ENCODE results near the gene PSMD5. TPM values are rescaled to one million over a fixed set of nuclear protein-coding genes. Genes with fewer than 3 reads are reported as not detected.

PSMD5 gene
- total and polyA plus RNA-seq, 9 of the 15 experiments (the other 6 are each of a cell fraction or from before 2014, with no cell fraction given) = 46.4 to 148 (median 76.3) TPM

DNA sequence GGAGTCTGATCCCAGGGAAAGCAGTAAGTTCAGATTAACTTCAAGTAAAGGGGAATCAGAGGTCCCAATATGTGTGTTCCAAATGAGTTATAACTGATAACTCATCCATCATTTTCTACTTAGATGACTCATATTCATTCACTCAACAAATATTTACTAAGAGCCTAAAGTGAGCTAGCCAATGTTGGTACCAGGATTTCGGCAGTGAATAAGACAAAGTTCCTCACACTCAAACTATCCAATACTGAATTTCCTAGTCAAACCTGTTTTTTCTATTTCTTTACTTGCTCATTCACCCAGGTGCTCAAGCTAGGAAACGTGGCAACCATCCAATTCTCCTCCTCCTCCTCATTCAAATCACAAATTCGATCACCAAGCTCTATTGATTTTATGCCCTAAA, 75.3 kb downstream of the PSMD5 start:
- no peak for ATAC-seq
- DNase-seq (ENCODE audit: extremely low read depth in 1 of 4, low spot score in 3 of 4) = no peak
- no TSS peak for BruUV-seq (replicated peaks)
- Histone ChIP-seq H2AFZ (ENCODE audit: low read depth, low read length) (no peak overlapping the region), H3K79me2 (ENCODE audit: control insufficient read depth, insufficient read depth, low read length) (peaks cover 13% of the 10 kb centered on the region; the same call in 2 of the 3 replicates), H3K4me2 (ENCODE audit: insufficient read depth, low read length) (peak overlapping the region; percentile 4; the same call in 1 of the 2 replicates), H3K4me1 (replicated peaks in 1 of 2; ENCODE audit: control insufficient read depth in 2 of 2, insufficient read depth in 2 of 2, low read length in 2 of 2) (peaks cover 12 to 34% of the 10 kb centered on the region in 2 experiments), H3K27ac (ENCODE audit: extremely low read depth, low read depth, low read length) (peak overlapping the region; percentile 59), H3K27me3 (ENCODE audit: control insufficient read depth in 2 of 2, insufficient read depth in 2 of 2, low read length in 2 of 2) (no peaks in the 10 kb centered on the region), H3K9ac (ENCODE audit: insufficient read depth in 1 of 2, low read depth in 2 of 2, low read length in 2 of 2) (no peak overlapping the region; a peak in 1 of 4 replicates), H3K9me3 (replicated peaks; ENCODE audit: control insufficient read depth, insufficient read depth, low read depth, low read length) (no peaks in the 10 kb centered on the region), H3K36me3 (ENCODE audit: control insufficient read depth, insufficient read depth, low read length) (peaks cover 82% of the 10 kb centered on the region), H4K20me1 (replicated peaks; ENCODE audit: control insufficient read depth, insufficient read depth, low read length) (no peaks in the 10 kb centered on the region), H3K9me1 (ENCODE audit: control insufficient read depth, insufficient read depth, low read length) (no peaks in the 10 kb centered on the region), H3K4me3 (no peak overlapping the region)
- POLR2A ChIA-PET = interaction anchor here (0.5 to 3.3 kb wide), 7 partner anchors 8 to 26 kb away, joined by 3 to 19 read pairs (median 6); partner anchors contain the start of gene FBXW2
- in situ Hi-C loops (cut with MboI) (no loop called here), intact Hi-C loops (cut with micrococcal nuclease) (loop anchor here (5.0 kb wide), 1 partner anchor 75 kb away; the partner anchor contains the start of gene PSMD5)
- no peak for FAIRE-seq
- CTCF ChIA-PET (ENCODE audit: low intra/inter-chr PET ratio) = no interaction called here
- WGBS (ENCODE audit: insufficient coverage, low coverage, missing lambda C conversion rate) = 47% methylated on average over 3 of the region's 3 CpGs
- peak; percentile 56 for TF ChIP-seq CBFA2T2 (conservative IDR thresholded peaks at IDR 0.05)
- TF ChIP-seq NFIC (IDR thresholded peaks at IDR 0.05) = peak; percentile 63; the same call in 1 of the 2 replicates
- TF ChIP-seq, protein P1, sequence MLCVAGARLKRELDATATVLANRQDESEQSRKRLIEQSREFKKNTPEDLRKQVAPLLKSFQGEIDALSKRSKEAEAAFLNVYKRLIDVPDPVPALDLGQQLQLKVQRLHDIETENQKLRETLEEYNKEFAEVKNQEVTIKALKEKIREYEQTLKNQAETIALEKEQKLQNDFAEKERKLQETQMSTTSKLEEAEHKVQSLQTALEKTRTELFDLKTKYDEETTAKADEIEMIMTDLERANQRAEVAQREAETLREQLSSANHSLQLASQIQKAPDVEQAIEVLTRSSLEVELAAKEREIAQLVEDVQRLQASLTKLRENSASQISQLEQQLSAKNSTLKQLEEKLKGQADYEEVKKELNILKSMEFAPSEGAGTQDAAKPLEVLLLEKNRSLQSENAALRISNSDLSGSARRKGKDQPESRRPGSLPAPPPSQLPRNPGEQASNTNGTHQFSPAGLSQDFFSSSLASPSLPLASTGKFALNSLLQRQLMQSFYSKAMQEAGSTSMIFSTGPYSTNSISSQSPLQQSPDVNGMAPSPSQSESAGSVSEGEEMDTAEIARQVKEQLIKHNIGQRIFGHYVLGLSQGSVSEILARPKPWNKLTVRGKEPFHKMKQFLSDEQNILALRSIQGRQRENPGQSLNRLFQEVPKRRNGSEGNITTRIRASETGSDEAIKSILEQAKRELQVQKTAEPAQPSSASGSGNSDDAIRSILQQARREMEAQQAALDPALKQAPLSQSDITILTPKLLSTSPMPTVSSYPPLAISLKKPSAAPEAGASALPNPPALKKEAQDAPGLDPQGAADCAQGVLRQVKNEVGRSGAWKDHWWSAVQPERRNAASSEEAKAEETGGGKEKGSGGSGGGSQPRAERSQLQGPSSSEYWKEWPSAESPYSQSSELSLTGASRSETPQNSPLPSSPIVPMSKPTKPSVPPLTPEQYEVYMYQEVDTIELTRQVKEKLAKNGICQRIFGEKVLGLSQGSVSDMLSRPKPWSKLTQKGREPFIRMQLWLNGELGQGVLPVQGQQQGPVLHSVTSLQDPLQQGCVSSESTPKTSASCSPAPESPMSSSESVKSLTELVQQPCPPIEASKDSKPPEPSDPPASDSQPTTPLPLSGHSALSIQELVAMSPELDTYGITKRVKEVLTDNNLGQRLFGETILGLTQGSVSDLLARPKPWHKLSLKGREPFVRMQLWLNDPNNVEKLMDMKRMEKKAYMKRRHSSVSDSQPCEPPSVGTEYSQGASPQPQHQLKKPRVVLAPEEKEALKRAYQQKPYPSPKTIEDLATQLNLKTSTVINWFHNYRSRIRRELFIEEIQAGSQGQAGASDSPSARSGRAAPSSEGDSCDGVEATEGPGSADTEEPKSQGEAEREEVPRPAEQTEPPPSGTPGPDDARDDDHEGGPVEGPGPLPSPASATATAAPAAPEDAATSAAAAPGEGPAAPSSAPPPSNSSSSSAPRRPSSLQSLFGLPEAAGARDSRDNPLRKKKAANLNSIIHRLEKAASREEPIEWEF (CRISPR knock-in tag; IDR thresholded peaks at IDR 0.05) = 0 out of 2 replicates have a peak, but pooled peaks have one; percentile 7
- TF ChIP-seq JUND (IDR thresholded peaks at IDR 0.05; ENCODE audit: borderline replicate concordance, low read depth, low read length) = peak; percentile 75
- peak; percentile 62; the same call in 2 of the 3 replicates for TF ChIP-seq JUND (tag; IDR thresholded peaks at IDR 0.05; ENCODE audit: borderline replicate concordance, low read depth, low read length)
- TF ChIP-seq, protein P2, sequence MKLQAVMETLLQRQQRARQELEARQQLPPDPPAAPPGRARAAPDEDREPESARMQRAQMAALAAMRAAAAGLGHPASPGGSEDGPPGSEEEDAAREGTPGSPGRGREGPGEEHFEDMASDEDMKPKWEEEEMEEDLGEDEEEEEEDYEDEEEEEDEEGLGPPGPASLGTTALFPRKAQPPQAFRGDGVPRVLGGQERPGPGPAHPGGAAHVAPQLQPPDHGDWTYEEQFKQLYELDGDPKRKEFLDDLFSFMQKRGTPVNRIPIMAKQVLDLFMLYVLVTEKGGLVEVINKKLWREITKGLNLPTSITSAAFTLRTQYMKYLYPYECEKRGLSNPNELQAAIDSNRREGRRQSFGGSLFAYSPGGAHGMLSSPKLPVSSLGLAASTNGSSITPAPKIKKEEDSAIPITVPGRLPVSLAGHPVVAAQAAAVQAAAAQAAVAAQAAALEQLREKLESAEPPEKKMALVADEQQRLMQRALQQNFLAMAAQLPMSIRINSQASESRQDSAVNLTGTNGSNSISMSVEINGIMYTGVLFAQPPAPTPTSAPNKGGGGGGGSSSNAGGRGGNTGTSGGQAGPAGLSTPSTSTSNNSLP (IDR thresholded peaks at IDR 0.05; ENCODE audit: borderline replicate concordance, low read depth, low read length) = 0 out of 2 replicates have a peak, but pooled peaks have one; percentile 28
- TF ChIP-seq, protein P3, sequence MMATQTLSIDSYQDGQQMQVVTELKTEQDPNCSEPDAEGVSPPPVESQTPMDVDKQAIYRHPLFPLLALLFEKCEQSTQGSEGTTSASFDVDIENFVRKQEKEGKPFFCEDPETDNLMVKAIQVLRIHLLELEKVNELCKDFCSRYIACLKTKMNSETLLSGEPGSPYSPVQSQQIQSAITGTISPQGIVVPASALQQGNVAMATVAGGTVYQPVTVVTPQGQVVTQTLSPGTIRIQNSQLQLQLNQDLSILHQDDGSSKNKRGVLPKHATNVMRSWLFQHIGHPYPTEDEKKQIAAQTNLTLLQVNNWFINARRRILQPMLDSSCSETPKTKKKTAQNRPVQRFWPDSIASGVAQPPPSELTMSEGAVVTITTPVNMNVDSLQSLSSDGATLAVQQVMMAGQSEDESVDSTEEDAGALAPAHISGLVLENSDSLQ (IDR thresholded peaks at IDR 0.05) = peak; percentile 14; the same call in 1 of the 2 replicates
- TF ChIP-seq, protein P4, sequence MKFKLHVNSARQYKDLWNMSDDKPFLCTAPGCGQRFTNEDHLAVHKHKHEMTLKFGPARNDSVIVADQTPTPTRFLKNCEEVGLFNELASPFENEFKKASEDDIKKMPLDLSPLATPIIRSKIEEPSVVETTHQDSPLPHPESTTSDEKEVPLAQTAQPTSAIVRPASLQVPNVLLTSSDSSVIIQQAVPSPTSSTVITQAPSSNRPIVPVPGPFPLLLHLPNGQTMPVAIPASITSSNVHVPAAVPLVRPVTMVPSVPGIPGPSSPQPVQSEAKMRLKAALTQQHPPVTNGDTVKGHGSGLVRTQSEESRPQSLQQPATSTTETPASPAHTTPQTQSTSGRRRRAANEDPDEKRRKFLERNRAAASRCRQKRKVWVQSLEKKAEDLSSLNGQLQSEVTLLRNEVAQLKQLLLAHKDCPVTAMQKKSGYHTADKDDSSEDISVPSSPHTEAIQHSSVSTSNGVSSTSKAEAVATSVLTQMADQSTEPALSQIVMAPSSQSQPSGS (CRISPR knock-in tag; IDR thresholded peaks at IDR 0.05) = no peak
- TF ChIP-seq SMARCA4 (IDR thresholded peaks at IDR 0.05) = peak; percentile 11; the same call in 1 of the 2 replicates
- TF ChIP-seq TAL1 (IDR thresholded peaks at IDR 0.05) = peak; percentile 12; the same call in 1 of the 2 replicates
- TF ChIP-seq, protein P5, sequence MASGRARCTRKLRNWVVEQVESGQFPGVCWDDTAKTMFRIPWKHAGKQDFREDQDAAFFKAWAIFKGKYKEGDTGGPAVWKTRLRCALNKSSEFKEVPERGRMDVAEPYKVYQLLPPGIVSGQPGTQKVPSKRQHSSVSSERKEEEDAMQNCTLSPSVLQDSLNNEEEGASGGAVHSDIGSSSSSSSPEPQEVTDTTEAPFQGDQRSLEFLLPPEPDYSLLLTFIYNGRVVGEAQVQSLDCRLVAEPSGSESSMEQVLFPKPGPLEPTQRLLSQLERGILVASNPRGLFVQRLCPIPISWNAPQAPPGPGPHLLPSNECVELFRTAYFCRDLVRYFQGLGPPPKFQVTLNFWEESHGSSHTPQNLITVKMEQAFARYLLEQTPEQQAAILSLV (tag; IDR thresholded peaks at IDR 0.05) = no peak
- peak; percentile 28; the same call in 1 of the 2 replicates for TF ChIP-seq ARID1B (IDR thresholded peaks at IDR 0.05)
